HL-60 (cell line): ENCODE data around the gene UXT.
A peak's percentile ranks its signal among the peaks of the same experiment; 100 is the strongest.

ENCODE experiments used
- DNase-seq, 2 experiments: peaks; one replicate each; pipeline ENCODE4 v3.0.0-alpha.2; 2010 to 2020; ENCODE audit warnings: low read depth in 1 of 2, low spot score in 1 of 2
- H3K27ac ChIP-seq: fragments of 250-450 bp; sonication (Bioruptor Pico); replicated peaks from 2 replicates; pipeline ENCODE4 v1.5.1; 2020; ENCODE audit warnings: mild to moderate bottlenecking, moderate library complexity
- H3K27me3 ChIP-seq: fragments of 250-450 bp; sonication (Bioruptor Pico); 2 replicates; pipeline ENCODE4 v1.5.1; 2021; ENCODE audit warnings: mild to moderate bottlenecking, moderate library complexity; ENCODE audit not compliant: insufficient read depth, poor library complexity, severe bottlenecking
- H3K4me3 ChIP-seq: replicated peaks from 2 replicates; pipeline ENCODE4 v1.5.1; 2011; ENCODE audit warnings: mild to moderate bottlenecking, control low read depth, low read length; ENCODE audit not compliant: insufficient read depth
- GABPA ChIP-seq: IDR thresholded peaks from 2 replicates; pipeline ENCODE4 v1.6.1; 2012; ENCODE audit warnings: low read depth
- POLR2AphosphoS5 ChIP-seq: IDR thresholded peaks from 2 replicates; pipeline ENCODE4 v1.6.1; 2012; ENCODE audit warnings: low read depth
- SPI1 ChIP-seq: IDR thresholded peaks from 2 replicates; pipeline ENCODE4 v1.6.1; 2012; ENCODE audit warnings: low read depth, mild to moderate bottlenecking, borderline replicate concordance
- TF ChIP-seq, protein P1 (sequence below): IDR thresholded peaks from 2 replicates; pipeline ENCODE4 v1.6.1; 2012; ENCODE audit warnings: low read depth; ENCODE audit not compliant: insufficient replicate concordance
- TF ChIP-seq, protein P2 (sequence below): IDR thresholded peaks from one replicate; pipeline ENCODE4 v1.5.1; 2011; ENCODE audit warnings: low read length, control low read depth, inconsistent platforms; ENCODE audit not compliant: insufficient read depth

The UXT gene

DNA sequence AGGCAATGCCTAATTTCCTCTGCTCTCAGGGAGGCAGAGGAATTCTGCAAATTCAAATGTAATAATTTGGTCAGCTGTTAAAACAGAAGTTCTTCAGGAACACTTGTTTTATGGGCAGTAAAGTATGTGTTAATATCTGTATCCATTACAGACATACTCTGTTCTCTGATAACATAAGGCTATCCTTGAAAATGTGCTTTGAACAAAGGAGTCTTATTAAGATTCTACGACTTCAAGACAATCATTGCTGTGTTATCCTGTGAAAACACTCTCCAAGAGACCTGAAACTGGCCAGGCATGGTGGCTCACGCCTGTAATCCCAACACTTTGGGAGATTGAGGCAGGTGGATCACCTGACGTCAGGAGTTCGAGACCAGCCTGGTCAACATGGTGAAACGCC, 27.3 kb downstream of the UXT start:
- Histone ChIP-seq H3K27ac (no peak overlapping the region; the same call in none of the 2 replicates), H3K4me3 (no peak overlapping the region), H3K27me3 (no peaks in the 10 kb centered on the region)
- no peak for DNase-seq
- no peak for TF ChIP-seq POLR2AphosphoS5
- no peak for TF ChIP-seq GABPA
- TF ChIP-seq, protein P1, sequence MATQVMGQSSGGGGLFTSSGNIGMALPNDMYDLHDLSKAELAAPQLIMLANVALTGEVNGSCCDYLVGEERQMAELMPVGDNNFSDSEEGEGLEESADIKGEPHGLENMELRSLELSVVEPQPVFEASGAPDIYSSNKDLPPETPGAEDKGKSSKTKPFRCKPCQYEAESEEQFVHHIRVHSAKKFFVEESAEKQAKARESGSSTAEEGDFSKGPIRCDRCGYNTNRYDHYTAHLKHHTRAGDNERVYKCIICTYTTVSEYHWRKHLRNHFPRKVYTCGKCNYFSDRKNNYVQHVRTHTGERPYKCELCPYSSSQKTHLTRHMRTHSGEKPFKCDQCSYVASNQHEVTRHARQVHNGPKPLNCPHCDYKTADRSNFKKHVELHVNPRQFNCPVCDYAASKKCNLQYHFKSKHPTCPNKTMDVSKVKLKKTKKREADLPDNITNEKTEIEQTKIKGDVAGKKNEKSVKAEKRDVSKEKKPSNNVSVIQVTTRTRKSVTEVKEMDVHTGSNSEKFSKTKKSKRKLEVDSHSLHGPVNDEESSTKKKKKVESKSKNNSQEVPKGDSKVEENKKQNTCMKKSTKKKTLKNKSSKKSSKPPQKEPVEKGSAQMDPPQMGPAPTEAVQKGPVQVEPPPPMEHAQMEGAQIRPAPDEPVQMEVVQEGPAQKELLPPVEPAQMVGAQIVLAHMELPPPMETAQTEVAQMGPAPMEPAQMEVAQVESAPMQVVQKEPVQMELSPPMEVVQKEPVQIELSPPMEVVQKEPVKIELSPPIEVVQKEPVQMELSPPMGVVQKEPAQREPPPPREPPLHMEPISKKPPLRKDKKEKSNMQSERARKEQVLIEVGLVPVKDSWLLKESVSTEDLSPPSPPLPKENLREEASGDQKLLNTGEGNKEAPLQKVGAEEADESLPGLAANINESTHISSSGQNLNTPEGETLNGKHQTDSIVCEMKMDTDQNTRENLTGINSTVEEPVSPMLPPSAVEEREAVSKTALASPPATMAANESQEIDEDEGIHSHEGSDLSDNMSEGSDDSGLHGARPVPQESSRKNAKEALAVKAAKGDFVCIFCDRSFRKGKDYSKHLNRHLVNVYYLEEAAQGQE: no peak
- no peak for TF ChIP-seq SPI1
- TF ChIP-seq, protein P2, sequence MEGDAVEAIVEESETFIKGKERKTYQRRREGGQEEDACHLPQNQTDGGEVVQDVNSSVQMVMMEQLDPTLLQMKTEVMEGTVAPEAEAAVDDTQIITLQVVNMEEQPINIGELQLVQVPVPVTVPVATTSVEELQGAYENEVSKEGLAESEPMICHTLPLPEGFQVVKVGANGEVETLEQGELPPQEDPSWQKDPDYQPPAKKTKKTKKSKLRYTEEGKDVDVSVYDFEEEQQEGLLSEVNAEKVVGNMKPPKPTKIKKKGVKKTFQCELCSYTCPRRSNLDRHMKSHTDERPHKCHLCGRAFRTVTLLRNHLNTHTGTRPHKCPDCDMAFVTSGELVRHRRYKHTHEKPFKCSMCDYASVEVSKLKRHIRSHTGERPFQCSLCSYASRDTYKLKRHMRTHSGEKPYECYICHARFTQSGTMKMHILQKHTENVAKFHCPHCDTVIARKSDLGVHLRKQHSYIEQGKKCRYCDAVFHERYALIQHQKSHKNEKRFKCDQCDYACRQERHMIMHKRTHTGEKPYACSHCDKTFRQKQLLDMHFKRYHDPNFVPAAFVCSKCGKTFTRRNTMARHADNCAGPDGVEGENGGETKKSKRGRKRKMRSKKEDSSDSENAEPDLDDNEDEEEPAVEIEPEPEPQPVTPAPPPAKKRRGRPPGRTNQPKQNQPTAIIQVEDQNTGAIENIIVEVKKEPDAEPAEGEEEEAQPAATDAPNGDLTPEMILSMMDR: no peak

DNA sequence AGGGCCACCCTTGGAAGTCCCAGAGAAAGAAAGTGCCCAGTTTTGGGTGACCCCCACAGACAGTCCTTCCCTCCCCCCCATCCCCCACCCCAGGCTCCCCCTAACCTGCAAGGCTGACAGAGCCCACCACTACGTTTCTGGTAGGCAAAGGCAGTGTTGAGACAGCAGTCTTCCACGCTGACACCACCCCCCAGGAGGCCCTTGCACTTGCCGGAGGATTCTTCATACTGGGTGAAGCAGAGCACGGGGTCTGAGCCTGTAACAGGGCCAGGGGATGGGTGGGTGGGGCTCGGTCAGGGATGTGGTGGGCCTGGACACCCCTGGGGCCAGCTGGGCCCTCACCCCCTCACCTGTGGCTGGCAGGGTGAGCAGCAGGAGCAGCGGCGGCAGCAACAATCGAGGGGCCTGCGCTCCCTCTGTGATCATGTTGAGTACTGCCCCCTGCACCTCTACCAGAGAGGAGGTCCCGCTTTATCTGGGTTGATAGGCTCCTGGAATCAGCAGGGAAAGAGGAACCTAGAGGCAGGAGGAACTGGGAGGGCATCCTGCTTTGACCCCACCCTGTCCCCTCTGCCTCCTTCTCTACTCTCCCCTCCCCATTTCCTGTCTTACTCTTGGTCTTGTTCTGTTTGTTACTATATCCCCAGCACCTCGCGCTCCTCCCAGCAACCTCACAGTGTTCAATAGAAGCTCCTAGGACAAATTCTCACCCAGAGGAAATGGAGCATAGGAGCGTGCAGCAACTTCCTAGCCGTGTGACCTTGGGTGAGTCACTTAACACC, 29.4 kb downstream of the UXT start, which contains the start of gene CFP:
Gene CFP (minus strand): TSS at position 512 of the 782 bp plus-strand sequence. CDS start 86 bp downstream, at position 426.
- Histone ChIP-seq H3K27ac (peak within 1 kb of the TSS; percentile 84), H3K27me3 (no peaks in the 10 kb centered on the region), H3K4me3 (peak within 1 kb of the TSS; percentile 27)
- TF ChIP-seq SPI1: peak; percentile 27; the same call in 1 of the 2 replicates
- TF ChIP-seq, protein P2: no peak
- peak; percentile 57 to 76 for DNase-seq

DNA sequence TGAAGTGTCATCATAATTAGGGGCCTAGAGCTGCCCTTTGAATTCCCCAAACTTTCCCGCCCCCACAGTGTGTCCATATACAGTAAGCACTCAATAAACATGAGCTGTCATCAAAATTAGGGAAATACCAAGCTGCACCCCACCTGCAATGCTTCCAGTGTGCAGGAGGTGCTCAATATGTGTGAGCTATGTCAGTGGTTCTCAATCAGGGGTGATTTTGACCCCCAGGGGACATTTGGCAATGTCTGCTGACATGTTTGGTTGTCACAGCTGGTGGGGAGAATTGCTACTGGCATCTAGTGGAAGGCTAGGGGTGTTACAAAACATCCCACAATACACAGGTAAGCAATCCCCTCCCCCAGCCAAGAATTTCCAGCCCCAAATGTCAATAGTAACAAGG, 30.0 kb downstream of the UXT start:
- peak overlapping the region; percentile 84 for H3K27ac ChIP-seq
- peak in 1 of 2 experiments; percentile 50 for DNase-seq
- H3K4me3 ChIP-seq: peak overlapping the region; percentile 27
- H3K27me3 ChIP-seq: no peaks in the 10 kb centered on the region
- TF ChIP-seq, protein P1: no peak
- TF ChIP-seq POLR2AphosphoS5 (no peak), SPI1 (no peak), GABPA (no peak)
- TF ChIP-seq, protein P2: no peak
